ENCODE data around the gene CYB5R3.

DNA sequence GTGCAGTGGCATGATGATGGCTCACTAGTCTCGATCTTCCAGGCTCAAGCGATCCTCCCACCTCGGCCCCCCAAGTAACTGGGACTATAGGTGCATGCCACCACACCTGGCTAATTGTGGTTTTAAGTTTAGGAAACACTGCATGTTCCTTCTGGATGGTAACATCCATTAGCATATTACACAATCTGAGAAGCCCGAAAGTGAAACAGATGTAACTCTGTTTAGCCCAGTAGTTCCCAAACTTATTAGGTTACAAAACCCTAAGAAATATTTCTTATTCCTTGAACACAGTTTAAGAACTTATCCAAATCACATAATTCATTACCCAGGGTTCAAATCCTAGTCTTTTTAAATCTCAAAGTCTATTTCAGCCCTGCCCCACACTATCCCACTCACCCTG lies 62.8 kb downstream of the CYB5R3 start:
- TF ChIP-seq, protein P1, sequence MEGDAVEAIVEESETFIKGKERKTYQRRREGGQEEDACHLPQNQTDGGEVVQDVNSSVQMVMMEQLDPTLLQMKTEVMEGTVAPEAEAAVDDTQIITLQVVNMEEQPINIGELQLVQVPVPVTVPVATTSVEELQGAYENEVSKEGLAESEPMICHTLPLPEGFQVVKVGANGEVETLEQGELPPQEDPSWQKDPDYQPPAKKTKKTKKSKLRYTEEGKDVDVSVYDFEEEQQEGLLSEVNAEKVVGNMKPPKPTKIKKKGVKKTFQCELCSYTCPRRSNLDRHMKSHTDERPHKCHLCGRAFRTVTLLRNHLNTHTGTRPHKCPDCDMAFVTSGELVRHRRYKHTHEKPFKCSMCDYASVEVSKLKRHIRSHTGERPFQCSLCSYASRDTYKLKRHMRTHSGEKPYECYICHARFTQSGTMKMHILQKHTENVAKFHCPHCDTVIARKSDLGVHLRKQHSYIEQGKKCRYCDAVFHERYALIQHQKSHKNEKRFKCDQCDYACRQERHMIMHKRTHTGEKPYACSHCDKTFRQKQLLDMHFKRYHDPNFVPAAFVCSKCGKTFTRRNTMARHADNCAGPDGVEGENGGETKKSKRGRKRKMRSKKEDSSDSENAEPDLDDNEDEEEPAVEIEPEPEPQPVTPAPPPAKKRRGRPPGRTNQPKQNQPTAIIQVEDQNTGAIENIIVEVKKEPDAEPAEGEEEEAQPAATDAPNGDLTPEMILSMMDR (IDR thresholded peaks at IDR 0.05; ENCODE audit: extremely low read depth in 1 of 2, insufficient read depth in 1 of 2, low read depth in 1 of 2, low read length in 2 of 2): no peak
- TF ChIP-seq EZH2 (IDR thresholded peaks at IDR 0.05; ENCODE audit: borderline replicate concordance, low read depth, low read length, severe bottlenecking) (no peak), JUN (IDR thresholded peaks at IDR 0.05; ENCODE audit: borderline replicate concordance, insufficient read depth, insufficient read length, low read depth) (no peak), GATA2 (IDR thresholded peaks at IDR 0.05; ENCODE audit: insufficient read depth, insufficient read length, low read depth, low read length) (no peak), MYC (IDR thresholded peaks at IDR 0.05; ENCODE audit: low read depth, low read length) (no peak)
- TF ChIP-seq, protein P2, sequence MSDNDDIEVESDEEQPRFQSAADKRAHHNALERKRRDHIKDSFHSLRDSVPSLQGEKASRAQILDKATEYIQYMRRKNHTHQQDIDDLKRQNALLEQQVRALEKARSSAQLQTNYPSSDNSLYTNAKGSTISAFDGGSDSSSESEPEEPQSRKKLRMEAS (IDR thresholded peaks at IDR 0.05; ENCODE audit: insufficient read depth, insufficient read length): no peak

Data from endothelial cell of umbilical vein (primary cell).